Peyer's patch (tissue), 4 donors: ENCODE results near the gene LRRK1.
"Not testable (repeated sequence)": the region's sequence is repeated elsewhere in the genome, so short reads cannot be mapped to it uniquely, and the experiment has no call there.

Source experiments
- CTCF ChIP-seq, 6 experiments: fragments of 450-650 bp in 4 of 6; fragments of 200-600 bp in 2 of 6; sonication (generic) in 1 of 6; IDR thresholded peaks; one replicate each; pipeline ENCODE4 v1.5.1; 2017 to 2019; ENCODE audit warnings: antibody characterized with exemption in 6 of 6, mild to moderate bottlenecking in 3 of 6, moderate library complexity in 1 of 6
- POLR2A ChIP-seq, 2 donors: fragments of 450-650 bp; IDR thresholded peaks; one replicate each; pipeline ENCODE4 v1.5.1; 2017; ENCODE audit warnings: antibody characterized with exemption in 2 of 2, mild to moderate bottlenecking in 2 of 2, moderate library complexity in 2 of 2

GRCh38 chr15:101077806-101078668, 158.9 kb downstream of the LRRK1 start:
- TF ChIP-seq CTCF, POLR2A (IDR thresholded peaks at IDR 0.05): not testable (repeated sequence)
